Measurements from ENCODE around the gene ATP13A2.

ATP13A2 gene
- total RNA-seq, result 39.3 to 51.1 (median 42.0) reads per million in 3 donors

- Histone ChIP-seq H3K27ac (ENCODE audit: insufficient read depth, low read length, poor library complexity, severe bottlenecking) (no peak within 1 kb of the TSS), H3K4me3 (ENCODE audit: insufficient read depth, low read depth, low read length, poor library complexity, severe bottlenecking) (peak within 1 kb of the TSS; percentile 86), H3K27me3 (replicated peaks; ENCODE audit: control insufficient read depth, insufficient read depth, low read length, poor library complexity, severe bottlenecking) (no peaks in the 10 kb centered on the region), H3K4me1 (ENCODE audit: control insufficient read depth, insufficient read depth, low read length, poor library complexity, severe bottlenecking) (peaks cover 15% of the 10 kb centered on the region), H3K36me3 (ENCODE audit: control insufficient read depth, insufficient read depth, low read length) (no peaks in the 10 kb centered on the region), H3K9me3 (ENCODE audit: control insufficient read depth, low read length) (no peaks in the 10 kb centered on the region)
- DNase-seq, result peak; percentile 66 to 76 (median 70)
Measured at GRCh38 chr1:17011439-17012307, at the start of gene ATP13A2. TSS of gene ATP13A2 (minus strand) at chr1:17011928. CDS start at chr1:17011738, 190 bp downstream.

GRCh38 chr1:17061486-17061885 lies 49.8 kb upstream of the ATP13A2 start:
- Histone ChIP-seq H3K4me3 (ENCODE audit: insufficient read depth, low read depth, low read length, poor library complexity, severe bottlenecking) (no peak overlapping the region), H3K36me3 (ENCODE audit: control insufficient read depth, insufficient read depth, low read length) (no peaks in the 10 kb centered on the region), H3K9me3 (ENCODE audit: control insufficient read depth, low read length) (no peaks in the 10 kb centered on the region), H3K27ac (ENCODE audit: insufficient read depth, low read length, poor library complexity, severe bottlenecking) (no peak overlapping the region), H3K4me1 (ENCODE audit: control insufficient read depth, insufficient read depth, low read length, poor library complexity, severe bottlenecking) (no peaks in the 10 kb centered on the region), H3K27me3 (replicated peaks; ENCODE audit: control insufficient read depth, insufficient read depth, low read length, poor library complexity, severe bottlenecking) (no peaks in the 10 kb centered on the region)
- no peak for DNase-seq

GRCh38 chr1:17060306-17060749 lies 48.6 kb upstream of the ATP13A2 start:
- no peaks in the 10 kb centered on the region for H3K9me3 ChIP-seq (ENCODE audit: control insufficient read depth, low read length)
- no peaks in the 10 kb centered on the region for H3K27me3 ChIP-seq (replicated peaks; ENCODE audit: control insufficient read depth, insufficient read depth, low read length, poor library complexity, severe bottlenecking)
- H3K4me3 ChIP-seq (ENCODE audit: insufficient read depth, low read depth, low read length, poor library complexity, severe bottlenecking), result no peak overlapping the region
- H3K27ac ChIP-seq (ENCODE audit: insufficient read depth, low read length, poor library complexity, severe bottlenecking), result no peak overlapping the region
- H3K4me1 ChIP-seq (ENCODE audit: control insufficient read depth, insufficient read depth, low read length, poor library complexity, severe bottlenecking), result no peaks in the 10 kb centered on the region
- H3K36me3 ChIP-seq (ENCODE audit: control insufficient read depth, insufficient read depth, low read length), result no peaks in the 10 kb centered on the region
- no peak for DNase-seq

- Histone ChIP-seq H3K9me3 (ENCODE audit: control insufficient read depth, low read length) (no peaks in the 10 kb centered on the region), H3K4me3 (ENCODE audit: insufficient read depth, low read depth, low read length, poor library complexity, severe bottlenecking) (no peak overlapping the region), H3K4me1 (ENCODE audit: control insufficient read depth, insufficient read depth, low read length, poor library complexity, severe bottlenecking) (no peaks in the 10 kb centered on the region)
Measured at GRCh38 chr1:17059391-17060305, 47.9 kb upstream of the ATP13A2 start.

GRCh38 chr1:17056551-17056950 lies 44.8 kb upstream of the ATP13A2 start:
- Histone ChIP-seq H3K27me3 (replicated peaks; ENCODE audit: control insufficient read depth, insufficient read depth, low read length, poor library complexity, severe bottlenecking) (no peaks in the 10 kb centered on the region), H3K4me3 (ENCODE audit: insufficient read depth, low read depth, low read length, poor library complexity, severe bottlenecking) (no peak overlapping the region), H3K4me1 (ENCODE audit: control insufficient read depth, insufficient read depth, low read length, poor library complexity, severe bottlenecking) (peaks cover 10% of the 10 kb centered on the region), H3K9me3 (ENCODE audit: control insufficient read depth, low read length) (no peaks in the 10 kb centered on the region), H3K36me3 (ENCODE audit: control insufficient read depth, insufficient read depth, low read length) (no peaks in the 10 kb centered on the region), H3K27ac (ENCODE audit: insufficient read depth, low read length, poor library complexity, severe bottlenecking) (no peak overlapping the region)
- no peak for DNase-seq

More at GRCh38 chr1:17059391-17060305, 47.9 kb upstream of the ATP13A2 start:
- H3K27ac ChIP-seq (ENCODE audit: insufficient read depth, low read length, poor library complexity, severe bottlenecking), result no peak overlapping the region
- DNase-seq, result peak in 2 of 3 donors; percentile 12 to 31
- H3K36me3 ChIP-seq (ENCODE audit: control insufficient read depth, insufficient read depth, low read length), result no peaks in the 10 kb centered on the region
- H3K27me3 ChIP-seq (replicated peaks; ENCODE audit: control insufficient read depth, insufficient read depth, low read length, poor library complexity, severe bottlenecking), result no peaks in the 10 kb centered on the region

- no peak for DNase-seq
- Histone ChIP-seq H3K27me3 (replicated peaks; ENCODE audit: control insufficient read depth, insufficient read depth, low read length, poor library complexity, severe bottlenecking) (no peaks in the 10 kb centered on the region), H3K36me3 (ENCODE audit: control insufficient read depth, insufficient read depth, low read length) (no peaks in the 10 kb centered on the region), H3K4me1 (ENCODE audit: control insufficient read depth, insufficient read depth, low read length, poor library complexity, severe bottlenecking) (peaks cover 10% of the 10 kb centered on the region), H3K4me3 (ENCODE audit: insufficient read depth, low read depth, low read length, poor library complexity, severe bottlenecking) (no peak overlapping the region), H3K9me3 (ENCODE audit: control insufficient read depth, low read length) (no peaks in the 10 kb centered on the region), H3K27ac (ENCODE audit: insufficient read depth, low read length, poor library complexity, severe bottlenecking) (no peak overlapping the region)
Measured at GRCh38 chr1:17055801-17056200, 44.1 kb upstream of the ATP13A2 start.

- Histone ChIP-seq H3K9me3 (ENCODE audit: control insufficient read depth, low read length) (no peaks in the 10 kb centered on the region), H3K27me3 (replicated peaks; ENCODE audit: control insufficient read depth, insufficient read depth, low read length, poor library complexity, severe bottlenecking) (no peaks in the 10 kb centered on the region)
Measured at GRCh38 chr1:17053685-17054410, 42.1 kb upstream of the ATP13A2 start, which contains the start of gene SDHB. TSS of gene SDHB (minus strand) at chr1:17054032. CDS start at chr1:17054019, 13 bp downstream.

GRCh38 chr1:17053086-17053684 lies 41.5 kb upstream of the ATP13A2 start:
- H3K36me3 ChIP-seq (ENCODE audit: control insufficient read depth, insufficient read depth, low read length), result peaks cover 10% of the 10 kb centered on the region
- no peaks in the 10 kb centered on the region for H3K27me3 ChIP-seq (replicated peaks; ENCODE audit: control insufficient read depth, insufficient read depth, low read length, poor library complexity, severe bottlenecking)
- peak overlapping the region; percentile 85 for H3K27ac ChIP-seq (ENCODE audit: insufficient read depth, low read length, poor library complexity, severe bottlenecking)
- H3K4me3 ChIP-seq (ENCODE audit: insufficient read depth, low read depth, low read length, poor library complexity, severe bottlenecking), result peak overlapping the region; percentile 92
- DNase-seq, result no peak
- H3K9me3 ChIP-seq (ENCODE audit: control insufficient read depth, low read length), result no peaks in the 10 kb centered on the region
- H3K4me1 ChIP-seq (ENCODE audit: control insufficient read depth, insufficient read depth, low read length, poor library complexity, severe bottlenecking), result peaks cover 10% of the 10 kb centered on the region

More at GRCh38 chr1:17053685-17054410, 42.1 kb upstream of the ATP13A2 start, which contains the start of gene SDHB:
- peak within 1 kb of the TSS; percentile 85 for H3K27ac ChIP-seq (ENCODE audit: insufficient read depth, low read length, poor library complexity, severe bottlenecking)
- peaks cover 10% of the 10 kb centered on the region for H3K36me3 ChIP-seq (ENCODE audit: control insufficient read depth, insufficient read depth, low read length)
- peaks cover 10% of the 10 kb centered on the region for H3K4me1 ChIP-seq (ENCODE audit: control insufficient read depth, insufficient read depth, low read length, poor library complexity, severe bottlenecking)
- H3K4me3 ChIP-seq (ENCODE audit: insufficient read depth, low read depth, low read length, poor library complexity, severe bottlenecking), result peak within 1 kb of the TSS; percentile 92
- peak; percentile 98 to 99 (median 98) for DNase-seq

GRCh38 chr1:17052641-17053040 lies 40.9 kb upstream of the ATP13A2 start:
- H3K9me3 ChIP-seq (ENCODE audit: control insufficient read depth, low read length), result no peaks in the 10 kb centered on the region

More at GRCh38 chr1:17052641-17053040, 40.9 kb upstream of the ATP13A2 start:
- Histone ChIP-seq H3K4me1 (ENCODE audit: control insufficient read depth, insufficient read depth, low read length, poor library complexity, severe bottlenecking) (peaks cover 10% of the 10 kb centered on the region), H3K27ac (ENCODE audit: insufficient read depth, low read length, poor library complexity, severe bottlenecking) (no peak overlapping the region), H3K4me3 (ENCODE audit: insufficient read depth, low read depth, low read length, poor library complexity, severe bottlenecking) (no peak overlapping the region), H3K27me3 (replicated peaks; ENCODE audit: control insufficient read depth, insufficient read depth, low read length, poor library complexity, severe bottlenecking) (no peaks in the 10 kb centered on the region), H3K36me3 (ENCODE audit: control insufficient read depth, insufficient read depth, low read length) (peaks cover 10% of the 10 kb centered on the region)
- DNase-seq, result no peak

Data from effector memory CD4-positive, alpha-beta T cell (primary cell).